GM12878 (cell line): ENCODE data around the gene GAS6. TPM values are rescaled to one million over a fixed set of nuclear protein-coding genes. Genes with fewer than 3 reads are reported as not detected.

Experiments used
- ATAC-seq: fragments of 200-7000 bp; cut with Tn5 transposase; 3 replicates; pipeline ENCODE4 v1.9.1; 2020; ENCODE audit warnings: mild to moderate bottlenecking, moderate library complexity
- BruUV-seq: library from RNA; stranded (reverse); fragments of 400-500 nt; replicated peaks from 2 replicates; lab custom pipeline; 2021; lab: Mats Ljungman, UMichigan
- CTCF ChIA-PET: fragments of 300-600 bp; sonication (Branson Sonifier 250); formaldehyde crosslinking; extraction: SDS; loops from one replicate; lab custom pipeline; 2021; ENCODE audit warnings: inconsistent platforms; lab: Yijun Ruan, JAX
- POLR2A ChIA-PET: fragments of 350-600 bp; formaldehyde crosslinking; extraction: SDS; loops from one replicate; lab custom pipeline; 2021; ENCODE audit warnings: inconsistent platforms; lab: Charles Lee
- RAD21 ChIA-PET: fragments of 300-600 bp; sonication (Branson Sonifier 250); formaldehyde crosslinking; loops from one replicate; lab custom pipeline; 2023; ENCODE audit warnings: antibody characterized with exemption; ENCODE audit not compliant: unreplicated experiment; lab: Charles Lee
- SMC1A ChIA-PET: fragments of 300-600 bp; sonication (Branson Sonifier 250); formaldehyde crosslinking; loops from one replicate; lab custom pipeline; 2023; ENCODE audit not compliant: unreplicated experiment, uncharacterized antibody; lab: Charles Lee
- DNase-seq: peaks from one replicate; pipeline ENCODE4 v3.0.0-alpha.2; 2011; ENCODE audit warnings: low read depth, low spot score
- FAIRE-seq: peaks from 3 replicates; lab custom pipeline; 2011; peaks lifted over from hg19 to GRCh38; lab: Jason Lieb, UNC
- H2AFZ ChIP-seq: 2 replicates; pipeline ENCODE4 v1.6.0; 2011; ENCODE audit warnings: low read depth, low read length, control low read depth; ENCODE audit not compliant: control insufficient read depth
- H3K27ac ChIP-seq: 2 replicates; pipeline ENCODE4 v1.5.1; 2011; ENCODE audit warnings: control low read depth; ENCODE audit not compliant: control insufficient read depth, insufficient read depth
- H3K27me3 ChIP-seq, 2 experiments: replicated peaks in 1 of 2; 2 replicates each; pipeline versions ENCODE4 v1.6.0 to v1.6.1; 2011; ENCODE audit warnings: low read length in 1 of 2; ENCODE audit not compliant: control insufficient read depth in 2 of 2, insufficient read depth in 2 of 2
- H3K36me3 ChIP-seq, 2 experiments: 2 replicates each; pipeline ENCODE4 v1.5.1; 2011; ENCODE audit warnings: low read length in 1 of 2; ENCODE audit not compliant: control insufficient read depth in 2 of 2, insufficient read depth in 2 of 2
- H3K4me1 ChIP-seq: 2 replicates; pipeline ENCODE4 v1.6.1; 2011; ENCODE audit warnings: mild to moderate bottlenecking, low read length, moderate library complexity, mixed read lengths; ENCODE audit not compliant: control insufficient read depth, insufficient read depth
- H3K4me2 ChIP-seq: 2 replicates; pipeline ENCODE4 v1.6.0; 2011; ENCODE audit warnings: control low read depth; ENCODE audit not compliant: control insufficient read depth, insufficient read depth
- H3K4me3 ChIP-seq: fragments of 200-600 bp; sonication (generic); 2 replicates; pipeline ENCODE4 v1.5.1; 2016
- H3K79me2 ChIP-seq: 2 replicates; pipeline ENCODE4 v1.6.0; 2011; ENCODE audit warnings: low read length; ENCODE audit not compliant: control insufficient read depth, insufficient read depth
- H3K9ac ChIP-seq: 2 replicates; pipeline ENCODE4 v1.8.0; 2011; ENCODE audit warnings: low read length, control low read depth, mixed read lengths; ENCODE audit not compliant: control insufficient read depth, insufficient read depth
- H3K9me3 ChIP-seq: replicated peaks from 3 replicates; pipeline ENCODE4 v1.5.1; 2011; ENCODE audit warnings: mild to moderate bottlenecking, low read length; ENCODE audit not compliant: control insufficient read depth, insufficient read depth
- H4K20me1 ChIP-seq: 2 replicates; pipeline ENCODE4 v1.6.0; 2011; ENCODE audit not compliant: control insufficient read depth, insufficient read depth
- BMI1 ChIP-seq: fragments of 450-650 bp; IDR thresholded peaks from 2 replicates; pipeline ENCODE4 v1.6.1; 2016; ENCODE audit warnings: mild to moderate bottlenecking, moderate library complexity, borderline replicate concordance
- ESRRA ChIP-seq: IDR thresholded peaks from 2 replicates; pipeline ENCODE4 v1.6.1; 2012; ENCODE audit warnings: mild to moderate bottlenecking, low read length, improper control_type of control experiment
- GABPA ChIP-seq: IDR thresholded peaks from 2 replicates; pipeline ENCODE4 v1.6.1; 2014; ENCODE audit warnings: antibody characterized with exemption, low read depth, mild to moderate bottlenecking, inconsistent platforms
- JUNB ChIP-seq: IDR thresholded peaks from 2 replicates; pipeline ENCODE4 v1.6.1; 2016; ENCODE audit warnings: antibody characterized with exemption, mild to moderate bottlenecking
- MEF2A ChIP-seq: IDR thresholded peaks from 2 replicates; pipeline ENCODE4 v1.6.1; 2011; ENCODE audit warnings: low read depth, mild to moderate bottlenecking, low read length, moderate library complexity; ENCODE audit not compliant: insufficient read depth
- MYC ChIP-seq: IDR thresholded peaks from 2 replicates; pipeline ENCODE4 v1.6.1; 2011; ENCODE audit warnings: mild to moderate bottlenecking, low read length, moderate library complexity, inconsistent platforms; ENCODE audit not compliant: insufficient read depth, insufficient replicate concordance, insufficient read length, severe bottlenecking
- POLR2A ChIP-seq: IDR thresholded peaks from 2 replicates; pipeline ENCODE4 v1.6.1; 2011; ENCODE audit warnings: low read depth, mild to moderate bottlenecking, low read length
- SP1 ChIP-seq: IDR thresholded peaks from one replicate; pipeline ENCODE4 v1.6.1; 2011; ENCODE audit warnings: low read depth, low read length
- TCF7 ChIP-seq: IDR thresholded peaks from 2 replicates; pipeline ENCODE4 v1.6.1; 2014; ENCODE audit warnings: antibody characterized with exemption, borderline replicate concordance
- ZNF592 ChIP-seq: fragments of 450-650 bp; IDR thresholded peaks from 2 replicates; pipeline ENCODE4 v1.6.1; 2017; ENCODE audit warnings: mild to moderate bottlenecking, moderate library complexity
- ZNF622 ChIP-seq: fragments of 450-650 bp; IDR thresholded peaks from 2 replicates; pipeline ENCODE4 v1.6.1; 2017; ENCODE audit warnings: mild to moderate bottlenecking, inconsistent platforms
- WGBS: methylation state at CpG from one replicate; pipeline ENCODE4 v1.1.6; 2016; ENCODE audit warnings: low lambda C conversion rate; ENCODE audit not compliant: insufficient replicate concordance, insufficient coverage; ENCODE audit errors: missing lambda C conversion rate; 5-methylcytosine and 5-hydroxymethylcytosine counted together
- in situ Hi-C: fragments of 300-500 bp; cut with MboI; formaldehyde crosslinking; loops from 9 replicates; pipeline ENCODE4 v1.14.3; 2018; ENCODE audit warnings: mixed read lengths
- intact Hi-C: fragments of 100-400 bp; cut with micrococcal nuclease; formaldehyde crosslinking; loops from one replicate; pipeline ENCODE4 v1.14.2; 2022; ENCODE audit not compliant: unreplicated experiment
- polyA plus RNA-seq, 11 experiments: library from polyadenylated mRNA; depleted of rRNA in 4 of 11; unstranded in 6 of 11; stranded (reverse) in 5 of 11; fragments of >200 nt; fragmentation: Nextera tagmentation in 4 of 11; fragmentation: Illumina TruSeq in 1 of 11; extraction: Ambion mirVana in 4 of 11; extraction: Trizol in 1 of 11; gene quantifications; 1 replicate in 1 of 11; 2 replicates in 10 of 11; pipeline versions ENCODE4 v1.2.1 to v1.2.3, GENCODE V29; 2011 to 2016; ENCODE audit warnings: inconsistent platforms in 2 of 11, missing spikeins in 2 of 11, low read depth in 1 of 11
- total RNA-seq, 4 experiments: library from RNA; depleted of rRNA in 3 of 4; stranded (reverse); fragments of >200 nt in 3 of 4; fragmentation: Illumina TruSeq in 1 of 4; extraction: Trizol in 1 of 4; gene quantifications; 2 replicates each; pipeline versions ENCODE4 v1.2.1 to v1.2.3, GENCODE V29; 2013 to 2021
- TF ChIP-seq, protein P1 (sequence below): fragments of 450-650 bp; formaldehyde crosslinking; IDR thresholded peaks from 2 replicates; pipeline ENCODE4 v1.4.0; 2020; ENCODE audit warnings: mild to moderate bottlenecking, moderate library complexity
- TF ChIP-seq, protein P2 (sequence below): fragments of 450-650 bp; formaldehyde crosslinking; IDR thresholded peaks from 2 replicates; pipeline ENCODE4 v1.4.0; 2022; ENCODE audit warnings: mild to moderate bottlenecking, moderate library complexity

Gene GAS6
- total and polyA plus RNA-seq, 10 of the 15 experiments (the other 5 are each of a cell fraction or from before 2014, with no cell fraction given): 0.03 to 0.59 (median 0.10) TPM; not detected in 2

DNA sequence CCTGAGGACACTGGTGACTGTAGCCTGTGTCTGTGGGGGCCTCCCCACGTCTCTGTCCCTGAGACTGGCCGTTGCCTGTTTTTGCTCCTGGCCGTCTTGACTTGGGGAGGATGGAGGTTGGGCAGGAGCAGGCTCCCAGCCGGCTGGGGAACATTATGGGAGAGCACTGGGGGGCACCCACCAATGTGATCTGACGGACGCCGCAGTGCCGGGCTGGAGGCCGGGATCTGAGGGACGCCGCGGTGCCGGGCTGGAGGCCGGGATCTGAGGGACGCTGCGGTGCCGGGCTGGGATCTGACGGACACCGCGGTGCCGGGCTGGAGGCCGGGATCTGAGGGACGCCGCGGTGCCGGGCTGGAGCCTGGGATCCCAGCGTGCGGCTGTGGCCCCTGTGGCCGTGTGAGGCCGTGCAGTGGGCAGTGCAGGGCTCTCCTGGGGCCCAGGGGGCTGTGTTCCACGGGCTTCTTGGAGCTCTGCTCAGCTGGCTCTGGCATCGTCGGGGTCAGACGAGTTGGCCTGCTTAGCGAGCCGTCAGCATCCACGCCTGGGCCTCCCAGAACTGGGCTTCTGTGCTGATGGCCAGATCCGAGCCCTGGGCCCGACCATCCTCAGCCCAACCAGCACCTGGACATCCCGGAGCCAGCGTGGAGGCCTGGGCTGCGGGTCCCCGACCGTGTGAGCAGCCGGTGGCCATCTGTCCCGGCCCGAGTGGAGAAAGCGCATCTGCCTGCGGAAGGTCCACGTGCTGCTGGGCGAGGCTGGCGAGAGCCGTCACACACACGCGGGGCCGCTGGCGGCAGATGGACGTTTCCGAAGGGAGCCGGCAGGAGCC lies 45.8 kb downstream of the GAS6 start:
- ATAC-seq (no peak), DNase-seq (no peak), FAIRE-seq (no peak)
- H3K4me3 ChIP-seq: no peak overlapping the region
- H3K4me1 ChIP-seq: no peaks in the 10 kb centered on the region
- H4K20me1 ChIP-seq: no peaks in the 10 kb centered on the region
- H3K9ac ChIP-seq: no peak overlapping the region
- no peak overlapping the region for H2AFZ ChIP-seq
- H3K9me3 ChIP-seq: no peaks in the 10 kb centered on the region
- intact Hi-C loops (loop anchor here (1.0 to 10.0 kb wide), 2 partner anchors 327 to 408 kb away; no protein-coding TSS in a partner anchor), in situ Hi-C loops (no loop called here)
- no TSS peak for BruUV-seq
- no peaks in the 10 kb centered on the region for H3K36me3 ChIP-seq
- H3K27me3 ChIP-seq: no peaks in the 10 kb centered on the region
- CTCF ChIA-PET: no interaction called here
- H3K4me2 ChIP-seq: no peak overlapping the region
- WGBS: 92% methylated on average over 52 of the region's 60 CpGs
- RAD21 ChIA-PET: no interaction called here
- no peaks in the 10 kb centered on the region; the same call in 1 of the 2 replicates for H3K79me2 ChIP-seq
- no peak overlapping the region for H3K27ac ChIP-seq
- SMC1A ChIA-PET: no interaction called here
- POLR2A ChIA-PET: no interaction called here
- TF ChIP-seq ESRRA (no peak), GABPA (no peak), TCF7 (no peak), BMI1 (no peak), ZNF592 (no peak), MYC (no peak), JUNB (no peak), MEF2A (no peak), ZNF622 (no peak), POLR2A (no peak; the same call in 1 of the 2 replicates), SP1 (no peak)
- TF ChIP-seq, protein P1, sequence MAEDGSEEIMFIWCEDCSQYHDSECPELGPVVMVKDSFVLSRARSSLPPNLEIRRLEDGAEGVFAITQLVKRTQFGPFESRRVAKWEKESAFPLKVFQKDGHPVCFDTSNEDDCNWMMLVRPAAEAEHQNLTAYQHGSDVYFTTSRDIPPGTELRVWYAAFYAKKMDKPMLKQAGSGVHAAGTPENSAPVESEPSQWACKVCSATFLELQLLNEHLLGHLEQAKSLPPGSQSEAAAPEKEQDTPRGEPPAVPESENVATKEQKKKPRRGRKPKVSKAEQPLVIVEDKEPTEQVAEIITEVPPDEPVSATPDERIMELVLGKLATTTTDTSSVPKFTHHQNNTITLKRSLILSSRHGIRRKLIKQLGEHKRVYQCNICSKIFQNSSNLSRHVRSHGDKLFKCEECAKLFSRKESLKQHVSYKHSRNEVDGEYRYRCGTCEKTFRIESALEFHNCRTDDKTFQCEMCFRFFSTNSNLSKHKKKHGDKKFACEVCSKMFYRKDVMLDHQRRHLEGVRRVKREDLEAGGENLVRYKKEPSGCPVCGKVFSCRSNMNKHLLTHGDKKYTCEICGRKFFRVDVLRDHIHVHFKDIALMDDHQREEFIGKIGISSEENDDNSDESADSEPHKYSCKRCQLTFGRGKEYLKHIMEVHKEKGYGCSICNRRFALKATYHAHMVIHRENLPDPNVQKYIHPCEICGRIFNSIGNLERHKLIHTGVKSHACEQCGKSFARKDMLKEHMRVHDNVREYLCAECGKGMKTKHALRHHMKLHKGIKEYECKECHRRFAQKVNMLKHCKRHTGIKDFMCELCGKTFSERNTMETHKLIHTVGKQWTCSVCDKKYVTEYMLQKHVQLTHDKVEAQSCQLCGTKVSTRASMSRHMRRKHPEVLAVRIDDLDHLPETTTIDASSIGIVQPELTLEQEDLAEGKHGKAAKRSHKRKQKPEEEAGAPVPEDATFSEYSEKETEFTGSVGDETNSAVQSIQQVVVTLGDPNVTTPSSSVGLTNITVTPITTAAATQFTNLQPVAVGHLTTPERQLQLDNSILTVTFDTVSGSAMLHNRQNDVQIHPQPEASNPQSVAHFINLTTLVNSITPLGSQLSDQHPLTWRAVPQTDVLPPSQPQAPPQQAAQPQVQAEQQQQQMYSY (CRISPR knock-in tag): no peak
- TF ChIP-seq, protein P2, sequence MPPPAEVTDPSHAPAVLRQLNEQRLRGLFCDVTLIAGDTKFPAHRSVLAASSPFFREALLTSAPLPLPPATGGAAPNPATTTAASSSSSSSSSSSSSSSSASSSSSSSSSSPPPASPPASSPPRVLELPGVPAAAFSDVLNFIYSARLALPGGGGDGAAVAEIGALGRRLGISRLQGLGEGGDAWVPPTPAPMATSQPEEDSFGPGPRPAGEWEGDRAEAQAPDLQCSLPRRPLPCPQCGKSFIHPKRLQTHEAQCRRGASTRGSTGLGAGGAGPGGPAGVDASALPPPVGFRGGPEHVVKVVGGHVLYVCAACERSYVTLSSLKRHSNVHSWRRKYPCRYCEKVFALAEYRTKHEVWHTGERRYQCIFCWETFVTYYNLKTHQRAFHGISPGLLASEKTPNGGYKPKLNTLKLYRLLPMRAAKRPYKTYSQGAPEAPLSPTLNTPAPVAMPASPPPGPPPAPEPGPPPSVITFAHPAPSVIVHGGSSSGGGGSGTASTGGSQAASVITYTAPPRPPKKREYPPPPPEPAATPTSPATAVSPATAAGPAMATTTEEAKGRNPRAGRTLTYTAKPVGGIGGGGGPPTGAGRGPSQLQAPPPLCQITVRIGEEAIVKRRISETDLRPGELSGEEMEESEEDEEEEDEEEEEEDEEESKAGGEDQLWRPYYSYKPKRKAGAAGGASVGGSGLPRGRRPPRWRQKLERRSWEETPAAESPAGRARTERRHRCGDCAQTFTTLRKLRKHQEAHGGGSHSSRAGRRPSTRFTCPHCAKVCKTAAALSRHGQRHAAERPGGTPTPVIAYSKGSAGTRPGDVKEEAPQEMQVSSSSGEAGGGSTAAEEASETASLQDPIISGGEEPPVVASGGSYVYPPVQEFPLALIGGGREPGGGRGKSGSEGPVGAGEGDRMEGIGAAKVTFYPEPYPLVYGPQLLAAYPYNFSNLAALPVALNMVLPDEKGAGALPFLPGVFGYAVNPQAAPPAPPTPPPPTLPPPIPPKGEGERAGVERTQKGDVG (CRISPR knock-in tag): no peak
